HepG2 (cell line): Measurements from ENCODE around the gene MT1G. TPM values are rescaled to one million over a fixed set of nuclear protein-coding genes. Genes with fewer than 3 reads are reported as not detected.

ENCODE experiments used
- CC2D1A ChIP-seq: sonication (generic); formaldehyde crosslinking; IDR thresholded peaks from 2 replicates; pipeline ENCODE4 v1.8.1; 2023; ENCODE audit warnings: mild to moderate bottlenecking, missing genetic modification reagents
- IKZF5 ChIP-seq: IDR thresholded peaks from 2 replicates; pipeline ENCODE4 v1.6.1; 2018; ENCODE audit warnings: missing genetic modification reagents, mild to moderate bottlenecking, missing compliant biosample characterization
- LRRFIP1 ChIP-seq: sonication (generic); formaldehyde crosslinking; conservative IDR thresholded peaks from 2 replicates; pipeline ENCODE4 v1.4.0; 2020; ENCODE audit warnings: missing genetic modification reagents
- NAIF1 ChIP-seq: sonication (generic); formaldehyde crosslinking; IDR thresholded peaks from 2 replicates; pipeline ENCODE4 v1.5.0; 2020; ENCODE audit warnings: mild to moderate bottlenecking, missing genetic modification reagents, borderline replicate concordance
- NFE2 ChIP-seq: sonication (generic); formaldehyde crosslinking; IDR thresholded peaks from 2 replicates; pipeline ENCODE4 v1.4.0; 2020; ENCODE audit warnings: missing genetic modification reagents
- PBX3 ChIP-seq: sonication (generic); formaldehyde crosslinking; IDR thresholded peaks from 2 replicates; pipeline ENCODE4 v1.8.1; 2023; ENCODE audit warnings: missing genetic modification reagents, inconsistent platforms, borderline replicate concordance
- RERE ChIP-seq: IDR thresholded peaks from 2 replicates; pipeline ENCODE4 v1.6.1; 2016; ENCODE audit warnings: low read depth, missing genetic modification reagents, missing compliant biosample characterization
- RFX1 ChIP-seq: fragments of 450-650 bp; IDR thresholded peaks from 2 replicates; pipeline ENCODE4 v1.6.1; 2017
- SP140L ChIP-seq: sonication (generic); formaldehyde crosslinking; IDR thresholded peaks from 2 replicates; pipeline ENCODE4 v1.4.0; 2020; ENCODE audit warnings: missing genetic modification reagents, borderline replicate concordance
- TERF1 ChIP-seq: sonication (generic); formaldehyde crosslinking; IDR thresholded peaks from 2 replicates; pipeline ENCODE4 v1.8.0; 2022; ENCODE audit warnings: mild to moderate bottlenecking, missing genetic modification reagents, moderate library complexity
- ZBTB39 ChIP-seq: sonication (generic); formaldehyde crosslinking; IDR thresholded peaks from 2 replicates; pipeline ENCODE4 v1.5.0; 2020; ENCODE audit warnings: missing genetic modification reagents
- ZNF577 ChIP-seq: sonication (generic); formaldehyde crosslinking; IDR thresholded peaks from 2 replicates; pipeline ENCODE4 v1.4.0; 2020; ENCODE audit warnings: mild to moderate bottlenecking, low read depth, missing genetic modification reagents, borderline replicate concordance
- ZNF781 ChIP-seq: sonication (generic); formaldehyde crosslinking; IDR thresholded peaks from 2 replicates; pipeline ENCODE4 v1.5.1; 2020; ENCODE audit warnings: borderline replicate concordance, mild to moderate bottlenecking, missing genetic modification reagents; ENCODE audit errors: not compliant biosample characterization
- polyA plus RNA-seq, 8 experiments: library from polyadenylated mRNA; depleted of rRNA in 3 of 8; stranded (reverse) in 7 of 8; unstranded in 1 of 8; fragments of >200 nt; fragmentation: Illumina TruSeq in 4 of 8; extraction: Trizol in 4 of 8; gene quantifications; 2 replicates each; pipeline versions ENCODE4 v1.2.1 to v1.2.3, GENCODE V29; 2011 to 2016; ENCODE audit warnings: low read depth in 4 of 8, missing spikeins in 1 of 8, mixed read lengths in 1 of 8; ENCODE audit not compliant: insufficient read depth in 1 of 8
- total RNA-seq, 5 experiments: library from RNA; depleted of rRNA; stranded (reverse); fragments of >200 nt; fragmentation: Illumina TruSeq; extraction: Trizol; gene quantifications; 2 replicates each; pipeline ENCODE4 v1.2.3, GENCODE V29; 2016; ENCODE audit warnings: low read depth in 1 of 5

Gene MT1G
- total and polyA plus RNA-seq, 2 of the 13 experiments (the other 11 are each of a cell fraction or from before 2014, with no cell fraction given), result 3.6 to 377 TPM

- no peak for TF ChIP-seq ZBTB39 (CRISPR knock-in tag)
- no peak for TF ChIP-seq ZNF577 (CRISPR knock-in tag)
- 0 out of 2 replicates have a peak, but pooled peaks have one; percentile 13 for TF ChIP-seq LRRFIP1 (CRISPR knock-in tag)
- TF ChIP-seq PBX3 (CRISPR knock-in tag), result no peak
- no peak for TF ChIP-seq SP140L (CRISPR knock-in tag)
- TF ChIP-seq ZNF781 (CRISPR knock-in tag), result peak; percentile 80
- TF ChIP-seq TERF1 (CRISPR knock-in tag), result 0 out of 2 replicates have a peak, but pooled peaks have one; percentile 26
- no peak for TF ChIP-seq NAIF1 (CRISPR knock-in tag)
- TF ChIP-seq NFE2 (CRISPR knock-in tag), result no peak
- TF ChIP-seq CC2D1A (CRISPR knock-in tag), result peak; percentile 88; the same call in 1 of the 2 replicates
- no peak for TF ChIP-seq RFX1
- no peak for TF ChIP-seq RERE (CRISPR knock-in tag)
- no peak; the same call in none of the 2 replicates for TF ChIP-seq IKZF5
These were observed 14.3 kb upstream of the MT1G start, which contains the start of gene MT1X (continued) for GRCh38 chr16:56681939-56682702.
